Spleen (tissue), 11 donors: ENCODE data around the gene NUSAP1. TPM values are rescaled to one million over a fixed set of nuclear protein-coding genes. Genes with fewer than 3 reads are reported as not detected.

Source experiments
- DNase-seq: peaks from one replicate; pipeline ENCODE4 v3.0.0-alpha.2; 2020
- H3K27ac ChIP-seq, 8 donors: fragments of 200-600 bp; sonication (generic) in 7 of 8; 1 replicate in 4 of 8; 2 replicates in 4 of 8; pipeline versions ENCODE4 v1.5.0 to v1.8.0; 2016 to 2021; ENCODE audit warnings: inconsistent platforms in 4 of 8, mild to moderate bottlenecking in 4 of 8, moderate library complexity in 1 of 8
- H3K27me3 ChIP-seq, 7 donors: fragments of 200-600 bp; sonication (generic) in 6 of 7; replicated peaks in 1 of 7; 1 replicate in 4 of 7; 2 replicates in 3 of 7; pipeline versions ENCODE4 v1.5.0 to v1.8.0; 2016 to 2021; ENCODE audit warnings: inconsistent platforms in 3 of 7, mild to moderate bottlenecking in 1 of 7
- H3K36me3 ChIP-seq, 6 donors: fragments of 200-600 bp; sonication (generic) in 5 of 6; 1 replicate in 4 of 6; 2 replicates in 2 of 6; pipeline versions ENCODE4 v1.5.0 to v1.8.0; 2016 to 2021; ENCODE audit warnings: inconsistent platforms in 2 of 6
- H3K4me1 ChIP-seq, 6 donors: fragments of 200-600 bp; sonication (generic) in 5 of 6; 1 replicate in 3 of 6; 2 replicates in 3 of 6; pipeline versions ENCODE4 v1.5.0 to v1.8.0; 2016 to 2021; ENCODE audit warnings: inconsistent platforms in 3 of 6
- H3K4me3 ChIP-seq, 8 donors: fragments of 200-600 bp; sonication (generic) in 7 of 8; 1 replicate in 4 of 8; 2 replicates in 4 of 8; pipeline versions ENCODE4 v1.5.0 to v1.8.0; 2016 to 2021; ENCODE audit warnings: inconsistent platforms in 4 of 8, mild to moderate bottlenecking in 4 of 8, moderate library complexity in 2 of 8
- H3K9me3 ChIP-seq, 8 donors: fragments of 200-600 bp; sonication (generic) in 7 of 8; 1 replicate in 4 of 8; 2 replicates in 4 of 8; pipeline versions ENCODE4 v1.5.0 to v1.8.0; 2016 to 2021; ENCODE audit warnings: inconsistent platforms in 4 of 8
- CTCF ChIP-seq, 11 experiments: fragments of 200-600 bp in 7 of 11; fragments of 450-650 bp in 4 of 11; sonication (generic) in 4 of 11; IDR thresholded peaks in 8 of 11; conservative IDR thresholded peaks in 3 of 11; 1 replicate in 7 of 11; 2 replicates in 4 of 11; pipeline versions ENCODE4 v1.4.0 to v1.8.0; 2016 to 2021; ENCODE audit warnings: antibody characterized with exemption in 11 of 11, inconsistent platforms in 4 of 11, mild to moderate bottlenecking in 1 of 11
- POLR2A ChIP-seq, 3 donors: fragments of 450-650 bp; IDR thresholded peaks; one replicate each; pipeline ENCODE4 v1.5.1; 2017; ENCODE audit warnings: antibody characterized with exemption in 3 of 3, mild to moderate bottlenecking in 1 of 3
- POLR2AphosphoS5 ChIP-seq, 3 donors: sonication (generic); formaldehyde crosslinking; IDR thresholded peaks; one replicate each; pipeline ENCODE4 v1.5.1; 2017; ENCODE audit warnings: antibody characterized with exemption in 3 of 3
- WGBS, 5 donors: extraction: QIAGEN DNeasy Blood & Tissue Kit in 3 of 5; methylation state at CpG; one replicate each; pipeline versions ENCODE4 v1.1.5 to v1.1.7; 2013 to 2018; 5-methylcytosine and 5-hydroxymethylcytosine counted together
- intact Hi-C: fragments of 100-400 bp; cut with DNase I; formaldehyde crosslinking; loops from one replicate; pipeline ENCODE4 v1.15.0; 2023; ENCODE audit warnings: low total_unique reads
- polyA plus RNA-seq, 3 donors: library from polyadenylated mRNA; stranded (reverse); fragments of 200-250 nt; gene quantifications; one replicate each; pipeline ENCODE4 v1.2.1, GENCODE V29; 2013
- total RNA-seq, 7 donors: library from RNA; depleted of rRNA in 3 of 7; stranded (reverse); fragments of >200 nt in 3 of 7; fragmentation: NEBNext Ultra II Directional in 4 of 7; extraction: Animal tissue kit (Norgen Biotek cat#: 25700) in 4 of 7; gene quantifications; one replicate each; pipeline versions ENCODE4 v1.1.0 to v1.2.1, GENCODE V29; 2016 to 2021
- donor health status: healthy with polysubstance abuse.
- donor health status: DM: no; HTN: no; CAD: no; lungs with moderate emphysema.
- donor health status: DM: no; HTN: no; CAD: no.
- donor health status: Bipolar disorder and iron deficiency.
- donor health status: healthy.
- donor health status: DM: no; HTN: no; CAD: no.
- donor health status: DM: yes; HTN: yes; CAD: no.

Gene NUSAP1
- total and polyA plus RNA-seq, 10 donors = 4.0 to 47.5 (median 17.3) TPM

GRCh38 chr15:41337631-41338522 is 5.2 kb downstream of the NUSAP1 start:
- DNase-seq = no peak
- H3K9me3 ChIP-seq = no peaks in the 10 kb centered on the region
- intact Hi-C loops = no loop called here
- H3K27ac ChIP-seq = no peak overlapping the region
- H3K36me3 ChIP-seq = peaks cover 0 to 33% (median 0%) of the 10 kb centered on the region in 6 donors
- no peak for TF ChIP-seq CTCF (IDR thresholded peaks at IDR 0.05 in 8 of 11, conservative IDR thresholded peaks at IDR 0.05 in 3 of 11)
- no peak for TF ChIP-seq POLR2AphosphoS5 (IDR thresholded peaks at IDR 0.05)
- TF ChIP-seq POLR2A (IDR thresholded peaks at IDR 0.05) = no peak
- peaks cover 7 to 37% (median 16%) of the 10 kb centered on the region in 6 donors for H3K4me1 ChIP-seq
- 79 to 93% (median 86%) methylated on average over 13 of the region's 13 CpGs for WGBS, 5 donors
- H3K4me3 ChIP-seq = no peak overlapping the region
- H3K27me3 ChIP-seq = no peaks in the 10 kb centered on the region

GRCh38 chr15:41340189-41340695 is 7.6 kb downstream of the NUSAP1 start:
- Histone ChIP-seq H3K9me3 (no peaks in the 10 kb centered on the region), H3K4me3 (no peak overlapping the region), H3K36me3 (peaks cover 0 to 57% (median 0%) of the 10 kb centered on the region in 6 donors), H3K27me3 (no peaks in the 10 kb centered on the region), H3K27ac (no peak overlapping the region), H3K4me1 (peaks cover 0 to 18% (median 0%) of the 10 kb centered on the region in 6 donors)
- intact Hi-C loops = no loop called here
- no peak for TF ChIP-seq CTCF (IDR thresholded peaks at IDR 0.05 in 8 of 11, conservative IDR thresholded peaks at IDR 0.05 in 3 of 11)
- no peak for TF ChIP-seq POLR2AphosphoS5 (IDR thresholded peaks at IDR 0.05)
- WGBS, 5 donors = 92 to 96% (median 95%) methylated on average over 5 of the region's 5 CpGs
- DNase-seq = no peak

DNA sequence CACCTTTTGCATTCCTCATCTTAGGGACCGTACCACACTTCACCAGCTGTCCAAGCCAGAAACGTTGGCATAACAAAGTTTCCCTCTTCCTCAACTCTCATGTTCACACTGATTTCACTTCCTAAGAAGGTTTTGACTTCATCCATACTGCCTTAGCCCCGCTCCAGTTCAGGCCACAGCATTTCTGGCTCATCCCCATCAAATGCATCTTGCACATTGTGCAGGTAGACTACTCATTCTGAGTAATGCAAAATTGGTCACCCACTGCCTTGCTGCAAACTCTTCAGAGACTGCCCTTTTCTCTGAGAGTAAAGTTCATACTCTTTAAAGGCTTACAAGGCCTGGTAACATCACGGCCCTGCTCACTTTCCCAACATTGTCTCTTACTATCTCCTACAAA is 8.8 kb downstream of the NUSAP1 start:
- no peak for DNase-seq
- intact Hi-C loops = no loop called here
- no peak overlapping the region for H3K27ac ChIP-seq
- TF ChIP-seq CTCF (IDR thresholded peaks at IDR 0.05 in 8 of 11, conservative IDR thresholded peaks at IDR 0.05 in 3 of 11) (no peak), POLR2A (IDR thresholded peaks at IDR 0.05) (no peak), POLR2AphosphoS5 (IDR thresholded peaks at IDR 0.05) (no peak)
- H3K36me3 ChIP-seq = peaks cover 0 to 70% (median 0%) of the 10 kb centered on the region in 6 donors
- 66 to 88% (median 86%) methylated on average over 4 of the region's 4 CpGs for WGBS, 5 donors
- no peak overlapping the region for H3K4me3 ChIP-seq
- H3K27me3 ChIP-seq = no peaks in the 10 kb centered on the region
- H3K4me1 ChIP-seq = peaks cover 0 to 9% (median 0%) of the 10 kb centered on the region in 6 donors
- no peaks in the 10 kb centered on the region for H3K9me3 ChIP-seq

DNA sequence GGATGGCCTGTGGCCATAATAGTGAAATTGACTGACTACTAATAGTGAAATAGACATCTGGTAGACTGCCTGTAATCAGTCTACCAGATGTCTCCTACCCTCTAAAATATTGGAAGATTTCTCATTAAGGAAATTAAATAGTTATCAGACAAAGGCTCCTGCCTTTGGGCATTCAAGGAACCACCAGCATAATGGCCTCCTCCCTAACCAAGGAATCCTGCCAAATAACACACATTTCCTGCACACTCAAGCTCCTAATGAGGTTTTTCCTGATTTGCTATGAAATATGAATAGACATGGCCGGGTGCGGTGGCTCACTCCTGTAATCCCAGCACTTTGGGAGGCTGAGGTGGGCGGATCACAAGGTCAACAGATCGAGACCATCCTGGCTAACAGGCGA is 14.6 kb downstream of the NUSAP1 start:
- intact Hi-C loops = no loop called here
- H3K27ac ChIP-seq = no peak overlapping the region
- H3K36me3 ChIP-seq = peaks cover 0 to 98% (median 3%) of the 10 kb centered on the region in 6 donors
- no peaks in the 10 kb centered on the region for H3K27me3 ChIP-seq
- WGBS, 5 donors = 74 to 98% (median 84%) methylated on average over 5 of the region's 5 CpGs
- DNase-seq = no peak
- H3K4me1 ChIP-seq = no peaks in the 10 kb centered on the region
- H3K4me3 ChIP-seq = no peak overlapping the region
- H3K9me3 ChIP-seq = no peaks in the 10 kb centered on the region
- no peak for TF ChIP-seq POLR2AphosphoS5 (IDR thresholded peaks at IDR 0.05)
- TF ChIP-seq CTCF (IDR thresholded peaks at IDR 0.05 in 8 of 11, conservative IDR thresholded peaks at IDR 0.05 in 3 of 11) = no peak
- no peak for TF ChIP-seq POLR2A (IDR thresholded peaks at IDR 0.05)
